IMR-90 (cell line): ENCODE measurements around the gene LDLRAD3. TPM values are rescaled to one million over a fixed set of nuclear protein-coding genes. Genes with fewer than 3 reads are reported as not detected.

ENCODE experiments used
- ATAC-seq: fragments of 200-7000 bp; cut with Tn5 transposase; 2 replicates; pipeline ENCODE4 v1.9.1; 2020; ENCODE audit warnings: low read depth, mild to moderate bottlenecking, moderate library complexity
- BruUV-seq: library from RNA; stranded (reverse); fragments of 400-500 nt; replicated peaks from 2 replicates; lab custom pipeline; 2021; lab: Mats Ljungman, UMichigan
- CTCF ChIA-PET: fragments of 300-600 bp; formaldehyde crosslinking; extraction: SDS; loops from one replicate; lab custom pipeline; 2021; ENCODE audit warnings: antibody characterized with exemption; lab: Yijun Ruan, JAX
- POLR2A ChIA-PET: fragments of 300-600 bp; sonication (Branson Sonifier 250); formaldehyde crosslinking; loops from one replicate; lab custom pipeline; 2022; ENCODE audit warnings: antibody characterized with exemption; ENCODE audit not compliant: unreplicated experiment; lab: Charles Lee
- DNase-seq: peaks from one replicate; pipeline ENCODE4 v3.0.0; 2013
- H2AFZ ChIP-seq: replicated peaks from 2 replicates; pipeline ENCODE3; 2013; ENCODE audit warnings: low read length, mild to moderate bottlenecking; ENCODE audit not compliant: poor library complexity
- H2AK5ac ChIP-seq: 2 replicates; pipeline ENCODE4 v1.6.1; 2013; ENCODE audit warnings: low read depth, low read length, inconsistent platforms
- H2AK9ac ChIP-seq: replicated peaks from 2 replicates; pipeline ENCODE3; 2013; ENCODE audit warnings: mild to moderate bottlenecking, low read depth, low read length, moderate library complexity; ENCODE audit not compliant: poor library complexity
- H2BK120ac ChIP-seq: 2 replicates; pipeline ENCODE4 v1.6.1; 2013; ENCODE audit warnings: low read depth, low read length, inconsistent platforms
- H2BK15ac ChIP-seq: 3 replicates; pipeline ENCODE4 v1.6.1; 2013; ENCODE audit warnings: low read depth, low read length, inconsistent platforms
- H2BK20ac ChIP-seq: 2 replicates; pipeline ENCODE4 v1.6.1; 2013; ENCODE audit warnings: low read depth, mild to moderate bottlenecking, inconsistent platforms, low read length, moderate library complexity
- H2BK5ac ChIP-seq: 2 replicates; pipeline ENCODE4 v1.6.1; 2013; ENCODE audit warnings: mild to moderate bottlenecking, low read depth, low read length, inconsistent platforms; ENCODE audit not compliant: poor library complexity, severe bottlenecking
- H3K14ac ChIP-seq: replicated peaks from 2 replicates; pipeline ENCODE4 v1.6.1; 2013; ENCODE audit warnings: low read depth, low read length, inconsistent platforms
- H3K18ac ChIP-seq: 2 replicates; pipeline ENCODE4 v1.6.1; 2013; ENCODE audit warnings: low read depth, low read length, control low read depth
- H3K23ac ChIP-seq: 2 replicates; pipeline ENCODE4 v1.6.1; 2013; ENCODE audit warnings: low read depth, low read length, inconsistent platforms
- H3K27ac ChIP-seq: 2 replicates; pipeline ENCODE4 v1.5.1; 2013; ENCODE audit warnings: mild to moderate bottlenecking, control low read depth, low read length; ENCODE audit not compliant: insufficient read depth
- H3K27me3 ChIP-seq: 2 replicates; pipeline ENCODE4 v1.6.1; 2013; ENCODE audit warnings: low read length; ENCODE audit not compliant: control insufficient read depth, insufficient read depth
- H3K36me3 ChIP-seq: 2 replicates; pipeline ENCODE4 v1.6.1; 2013; ENCODE audit warnings: low read length, mixed read lengths; ENCODE audit not compliant: control insufficient read depth, insufficient read depth
- H3K4ac ChIP-seq: 2 replicates; pipeline ENCODE4 v1.6.1; 2013; ENCODE audit warnings: low read depth, low read length, inconsistent platforms
- H3K4me1 ChIP-seq: 2 replicates; pipeline ENCODE4 v1.6.1; 2013; ENCODE audit warnings: low read length, mixed read lengths; ENCODE audit not compliant: control insufficient read depth, insufficient read depth
- H3K4me2 ChIP-seq: 2 replicates; pipeline ENCODE4 v1.6.1; 2013; ENCODE audit warnings: low read depth, mild to moderate bottlenecking, control low read depth, low read length, moderate library complexity
- H3K4me3 ChIP-seq: 2 replicates; pipeline ENCODE4 v1.5.1; 2013; ENCODE audit warnings: low read depth, mild to moderate bottlenecking, control low read depth, low read length, moderate library complexity; ENCODE audit not compliant: insufficient read depth
- H3K56ac ChIP-seq: 2 replicates; pipeline ENCODE4 v1.6.1; 2013; ENCODE audit warnings: low read length, inconsistent platforms; ENCODE audit not compliant: insufficient read depth; ENCODE audit errors: extremely low read depth
- H3K79me1 ChIP-seq, 2 experiments: 2 replicates each; pipeline ENCODE4 v1.6.1; 2013; ENCODE audit warnings: low read length in 2 of 2, inconsistent platforms in 1 of 2, low read depth in 1 of 2
- H3K9ac ChIP-seq: 2 replicates; pipeline ENCODE4 v1.6.1; 2013; ENCODE audit warnings: low read depth, low read length, control low read depth
- H3K9me1 ChIP-seq: 2 replicates; pipeline ENCODE4 v1.6.1; 2013; ENCODE audit warnings: low read length, inconsistent platforms; ENCODE audit not compliant: insufficient read depth
- H3K9me3 ChIP-seq: 2 replicates; pipeline ENCODE4 v1.6.1; 2013; ENCODE audit warnings: low read length; ENCODE audit not compliant: control insufficient read depth, insufficient read depth
- H4K20me1 ChIP-seq: 2 replicates; pipeline ENCODE4 v1.6.1; 2013; ENCODE audit warnings: low read length, inconsistent platforms; ENCODE audit not compliant: insufficient read depth
- H4K5ac ChIP-seq: 2 replicates; pipeline ENCODE4 v1.6.1; 2013; ENCODE audit warnings: mild to moderate bottlenecking, low read depth, low read length, control low read depth
- H4K8ac ChIP-seq, 2 experiments: 2 replicates each; pipeline ENCODE4 v1.6.1; 2013; ENCODE audit warnings: low read depth in 2 of 2, low read length in 2 of 2, control low read depth in 1 of 2, inconsistent platforms in 1 of 2
- H4K91ac ChIP-seq: 2 replicates; pipeline ENCODE4 v1.6.1; 2013; ENCODE audit warnings: low read depth, low read length, inconsistent platforms; ENCODE audit not compliant: insufficient read depth
- WGBS, 2 experiments: methylation state at CpG; one replicate each; pipeline versions ENCODE4 v1.1.5 to v1.1.7; 2013; ENCODE audit warnings: missing lambda C conversion rate in 2 of 2; ENCODE audit not compliant: insufficient read length in 1 of 2; ENCODE audit errors: extremely low coverage in 2 of 2; 5-methylcytosine and 5-hydroxymethylcytosine counted together
- dilution Hi-C: fragments of 300-500 bp; cut with HindIII; formaldehyde crosslinking; loops from one replicate; pipeline ENCODE4 v1.14.3; 2018; ENCODE audit warnings: low sequenced_read_pairs; ENCODE audit not compliant: unreplicated experiment
- in situ Hi-C: fragments of 300-500 bp; cut with MboI; formaldehyde crosslinking; loops from 3 replicates; pipeline ENCODE4 v1.14.3; 2019; ENCODE audit warnings: low sequenced_read_pairs, inconsistent platforms, mixed read lengths
- intact Hi-C: fragments of 100-400 bp; cut with micrococcal nuclease; formaldehyde crosslinking; loops from 2 replicates; pipeline ENCODE4 v1.10.0; 2022
- polyA plus RNA-seq, 3 experiments: library from polyadenylated mRNA; depleted of rRNA; stranded (reverse); fragments of >200 nt; gene quantifications; 2 replicates each; pipeline ENCODE4 v1.2.3, GENCODE V29; 2012; ENCODE audit warnings: low replicate concordance in 1 of 3
- total RNA-seq: library from RNA; depleted of rRNA; stranded (reverse); fragments of >200 nt; gene quantifications from 2 replicates; pipeline ENCODE4 v1.2.3, GENCODE V29; 2012
- TF ChIP-seq, protein P1 (sequence below): fragments of 150-350 bp; IDR thresholded peaks from 2 replicates; pipeline ENCODE4 v1.6.1; 2017; ENCODE audit warnings: mild to moderate bottlenecking, antibody characterized with exemption, low read length, low read depth
- TF ChIP-seq, protein P2 (sequence below): conservative IDR thresholded peaks from 2 replicates; pipeline ENCODE4 v1.5.1; 2012; ENCODE audit warnings: mild to moderate bottlenecking, low read depth, low read length, improper control_type of control experiment

LDLRAD3 gene
- total and polyA plus RNA-seq, 2 of the 4 experiments (the other 2 are of a cell fraction): 2.7 to 6.4 TPM

DNA sequence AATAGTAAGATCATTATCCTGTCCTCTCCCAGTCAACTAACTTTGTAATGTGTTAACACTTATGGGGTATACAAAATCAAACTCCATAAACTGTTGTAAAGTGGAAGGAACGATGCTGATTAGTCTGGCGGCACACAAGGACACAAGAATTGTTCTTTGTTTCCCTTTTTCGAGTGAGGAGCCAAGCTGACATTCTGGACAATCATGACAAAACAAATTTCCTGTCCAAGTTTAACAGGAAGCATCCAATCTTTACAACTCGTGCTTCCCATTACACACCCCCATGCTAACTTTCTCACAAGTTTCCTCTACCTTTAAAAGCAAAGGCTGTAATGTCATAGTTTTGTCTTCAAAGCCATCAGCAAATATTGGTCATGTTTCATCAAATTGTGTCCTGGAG lies 20.4 kb upstream of the LDLRAD3 start:
- H3K9me1 ChIP-seq: no peaks in the 10 kb centered on the region
- TF ChIP-seq, protein P1, sequence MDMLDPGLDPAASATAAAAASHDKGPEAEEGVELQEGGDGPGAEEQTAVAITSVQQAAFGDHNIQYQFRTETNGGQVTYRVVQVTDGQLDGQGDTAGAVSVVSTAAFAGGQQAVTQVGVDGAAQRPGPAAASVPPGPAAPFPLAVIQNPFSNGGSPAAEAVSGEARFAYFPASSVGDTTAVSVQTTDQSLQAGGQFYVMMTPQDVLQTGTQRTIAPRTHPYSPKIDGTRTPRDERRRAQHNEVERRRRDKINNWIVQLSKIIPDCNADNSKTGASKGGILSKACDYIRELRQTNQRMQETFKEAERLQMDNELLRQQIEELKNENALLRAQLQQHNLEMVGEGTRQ: no peak
- TF ChIP-seq, protein P2, sequence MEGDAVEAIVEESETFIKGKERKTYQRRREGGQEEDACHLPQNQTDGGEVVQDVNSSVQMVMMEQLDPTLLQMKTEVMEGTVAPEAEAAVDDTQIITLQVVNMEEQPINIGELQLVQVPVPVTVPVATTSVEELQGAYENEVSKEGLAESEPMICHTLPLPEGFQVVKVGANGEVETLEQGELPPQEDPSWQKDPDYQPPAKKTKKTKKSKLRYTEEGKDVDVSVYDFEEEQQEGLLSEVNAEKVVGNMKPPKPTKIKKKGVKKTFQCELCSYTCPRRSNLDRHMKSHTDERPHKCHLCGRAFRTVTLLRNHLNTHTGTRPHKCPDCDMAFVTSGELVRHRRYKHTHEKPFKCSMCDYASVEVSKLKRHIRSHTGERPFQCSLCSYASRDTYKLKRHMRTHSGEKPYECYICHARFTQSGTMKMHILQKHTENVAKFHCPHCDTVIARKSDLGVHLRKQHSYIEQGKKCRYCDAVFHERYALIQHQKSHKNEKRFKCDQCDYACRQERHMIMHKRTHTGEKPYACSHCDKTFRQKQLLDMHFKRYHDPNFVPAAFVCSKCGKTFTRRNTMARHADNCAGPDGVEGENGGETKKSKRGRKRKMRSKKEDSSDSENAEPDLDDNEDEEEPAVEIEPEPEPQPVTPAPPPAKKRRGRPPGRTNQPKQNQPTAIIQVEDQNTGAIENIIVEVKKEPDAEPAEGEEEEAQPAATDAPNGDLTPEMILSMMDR: no peak
- intact Hi-C loops: loop anchor here (5.0 kb wide), 1 partner anchor 76 kb away; no protein-coding TSS in a partner anchor
- H2BK20ac ChIP-seq: no peak overlapping the region
- H2AK9ac ChIP-seq: no peak overlapping the region
- H3K9me3 ChIP-seq: no peaks in the 10 kb centered on the region
- no peak overlapping the region for H2AK5ac ChIP-seq
- H4K91ac ChIP-seq: no peak overlapping the region
- no peak overlapping the region for H4K8ac ChIP-seq
- ChIA-PET POLR2A (no interaction called here), CTCF (no interaction called here)
- no peak for ATAC-seq
- no peak overlapping the region for H3K4me2 ChIP-seq
- H3K4me3 ChIP-seq: no peak overlapping the region
- DNase-seq: no peak
- H3K56ac ChIP-seq: no peak overlapping the region
- no peak overlapping the region for H2BK5ac ChIP-seq
- dilution Hi-C loops: no loop called here
- peaks cover 7% of the 10 kb centered on the region for H3K27me3 ChIP-seq
- H3K36me3 ChIP-seq: no peaks in the 10 kb centered on the region
- H3K18ac ChIP-seq: no peak overlapping the region
- BruUV-seq: no TSS peak
- H4K20me1 ChIP-seq: no peaks in the 10 kb centered on the region
- no peak overlapping the region for H3K9ac ChIP-seq
- in situ Hi-C loops: no loop called here
- H3K14ac ChIP-seq: no peak overlapping the region
- H3K4ac ChIP-seq: no peak overlapping the region
- H3K23ac ChIP-seq: no peak overlapping the region
- H2BK120ac ChIP-seq: no peak overlapping the region
- WGBS, 2 experiments: 33% methylated on average over 1 of the region's 4 CpGs; no CpG with 5 or more reads in 1 of the 2 experiments
- H2AFZ ChIP-seq: no peak overlapping the region
- H4K5ac ChIP-seq: no peak overlapping the region
- H3K79me1 ChIP-seq: no peaks in the 10 kb centered on the region
- no peaks in the 10 kb centered on the region for H3K4me1 ChIP-seq
- H3K27ac ChIP-seq: no peak overlapping the region
- H2BK15ac ChIP-seq: no peak overlapping the region
